Smooth muscle cell (in vitro differentiated cells): Measurements from ENCODE around the gene EGFR. TPM values are rescaled to one million over a fixed set of nuclear protein-coding genes. Genes with fewer than 3 reads are reported as not detected.

Experiments used
- DNase-seq: peaks from one replicate; lab custom pipeline; 2025; ENCODE audit not compliant: unreplicated experiment; lab: John Stamatoyannopoulos, UW
- H2AFZ ChIP-seq: fragments of 200-600 bp; sonication (generic); 2 replicates; pipeline ENCODE4 v1.6.0; 2016; ENCODE audit warnings: antibody characterized with exemption, low read depth, mild to moderate bottlenecking
- H3F3A ChIP-seq: fragments of 200-600 bp; sonication (generic); 2 replicates; pipeline ENCODE4 v1.6.0; 2017; ENCODE audit warnings: antibody characterized with exemption, low read depth
- H3K27ac ChIP-seq: fragments of 200-600 bp; sonication (generic); 2 replicates; pipeline ENCODE4 v1.5.1; 2016; ENCODE audit warnings: low read depth, mild to moderate bottlenecking
- H3K27me3 ChIP-seq: fragments of 200-600 bp; sonication (generic); 2 replicates; pipeline ENCODE4 v1.6.1; 2016; ENCODE audit warnings: low read depth, mild to moderate bottlenecking
- H3K36me3 ChIP-seq: fragments of 200-600 bp; sonication (generic); 2 replicates; pipeline ENCODE4 v1.5.1; 2016; ENCODE audit warnings: low read depth
- H3K4me1 ChIP-seq: fragments of 200-600 bp; sonication (generic); 2 replicates; pipeline ENCODE4 v1.5.1; 2016; ENCODE audit warnings: low read depth
- H3K4me2 ChIP-seq: fragments of 200-600 bp; sonication (generic); 2 replicates; pipeline ENCODE4 v1.6.0; 2016; ENCODE audit warnings: mild to moderate bottlenecking
- H3K4me3 ChIP-seq: fragments of 200-600 bp; sonication (generic); 2 replicates; pipeline ENCODE4 v1.5.1; 2016; ENCODE audit warnings: mild to moderate bottlenecking
- H3K79me2 ChIP-seq: fragments of 200-600 bp; sonication (generic); 2 replicates; pipeline ENCODE4 v1.6.0; 2016; ENCODE audit warnings: low read depth, mild to moderate bottlenecking
- H3K9ac ChIP-seq: fragments of 200-600 bp; sonication (generic); 2 replicates; pipeline ENCODE4 v1.6.0; 2016; ENCODE audit warnings: low read depth
- H3K9me3 ChIP-seq: fragments of 200-600 bp; sonication (generic); replicated peaks from 2 replicates; pipeline ENCODE4 v1.5.1; 2016; ENCODE audit warnings: low read depth
- H4K20me1 ChIP-seq: fragments of 200-600 bp; sonication (generic); 2 replicates; pipeline ENCODE4 v1.6.0; 2016; ENCODE audit warnings: low read depth
- CTCF ChIP-seq: fragments of 200-600 bp; sonication (generic); IDR thresholded peaks from 2 replicates; pipeline ENCODE4 v1.5.1; 2017; ENCODE audit warnings: borderline replicate concordance, mild to moderate bottlenecking, antibody characterized with exemption; ENCODE audit not compliant: insufficient read depth, poor library complexity, severe bottlenecking
- WGBS: methylation state at CpG from one replicate; pipeline ENCODE4 v1.1.7; 2016; ENCODE audit warnings: low lambda C conversion rate; 5-methylcytosine and 5-hydroxymethylcytosine counted together
- polyA plus RNA-seq: library from polyadenylated mRNA; unstranded; fragments of >200 nt; fragmentation: Nextera tagmentation; extraction: Ambion mirVana; gene quantifications from 2 replicates; pipeline ENCODE4 v1.2.1, GENCODE V29; 2016
- total RNA-seq: library from RNA; depleted of rRNA; stranded (reverse); fragments of >200 nt; gene quantifications from 2 replicates; pipeline ENCODE4 v1.2.3, GENCODE V29; 2014

Gene EGFR
- total and polyA plus RNA-seq, 2 experiments from 2014 or later = 9.0 to 31.1 TPM

DNA sequence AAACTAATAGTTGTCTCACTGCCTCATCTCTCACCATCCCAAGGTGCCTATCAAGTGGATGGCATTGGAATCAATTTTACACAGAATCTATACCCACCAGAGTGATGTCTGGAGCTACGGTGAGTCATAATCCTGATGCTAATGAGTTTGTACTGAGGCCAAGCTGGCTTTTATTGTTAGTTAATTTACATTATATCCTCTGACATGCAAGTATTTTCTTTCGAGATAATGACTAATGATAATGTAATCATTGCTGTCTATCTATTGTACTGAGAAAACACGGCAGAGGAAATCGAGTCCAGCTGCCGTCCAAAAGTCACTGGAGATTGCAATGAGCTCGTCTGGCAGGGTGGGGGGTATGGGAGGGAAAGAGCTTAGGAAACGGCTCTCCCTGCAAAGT, 173.9 kb downstream of the EGFR start:
- WGBS = 16% methylated on average over 7 of the region's 7 CpGs
- no peaks in the 10 kb centered on the region for H3K27me3 ChIP-seq
- H3K4me1 ChIP-seq = peaks cover 12% of the 10 kb centered on the region
- H3K4me3 ChIP-seq = no peak overlapping the region
- DNase-seq = no peak
- peak overlapping the region; percentile 44 for H3K27ac ChIP-seq
- H3K9ac ChIP-seq = no peak overlapping the region
- no peaks in the 10 kb centered on the region for H3K79me2 ChIP-seq
- H3K36me3 ChIP-seq = no peaks in the 10 kb centered on the region
- no peak overlapping the region for H2AFZ ChIP-seq
- no peak for TF ChIP-seq CTCF
- no peaks in the 10 kb centered on the region for H4K20me1 ChIP-seq
- no peaks in the 10 kb centered on the region for H3K9me3 ChIP-seq
- peak overlapping the region; percentile 29 for H3K4me2 ChIP-seq
- peaks cover 2% of the 10 kb centered on the region for H3F3A ChIP-seq

DNA sequence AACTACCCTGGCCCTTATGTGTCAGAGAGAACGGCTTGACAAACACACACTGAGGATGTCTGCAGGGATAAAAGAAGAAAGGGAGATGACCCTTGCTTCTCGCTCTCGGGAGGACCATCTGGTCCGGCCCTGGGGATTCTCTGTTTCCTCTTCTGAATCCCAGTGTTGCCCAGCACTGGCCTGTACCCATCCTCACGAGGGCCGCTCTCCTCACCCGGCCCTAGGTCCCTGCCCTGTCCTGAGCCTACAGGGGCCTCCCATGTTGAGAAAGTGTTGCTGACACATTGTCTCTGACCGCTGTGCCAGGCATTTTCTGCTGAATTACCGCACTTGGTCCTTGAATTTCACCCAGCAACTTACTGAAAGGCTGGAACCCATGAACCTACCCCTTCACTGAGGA, 174.4 kb downstream of the EGFR start:
- H3K36me3 ChIP-seq = no peaks in the 10 kb centered on the region
- H3K4me3 ChIP-seq = no peak overlapping the region
- DNase-seq = no peak
- H2AFZ ChIP-seq = no peak overlapping the region
- no peaks in the 10 kb centered on the region for H3K9me3 ChIP-seq
- H3K4me1 ChIP-seq = peaks cover 10% of the 10 kb centered on the region
- peak overlapping the region; percentile 29 for H3K4me2 ChIP-seq
- peak overlapping the region; percentile 43 for H3K27ac ChIP-seq
- no peak overlapping the region for H3K9ac ChIP-seq
- H3K79me2 ChIP-seq = no peaks in the 10 kb centered on the region
- no peaks in the 10 kb centered on the region for H3K27me3 ChIP-seq
- peaks cover 2% of the 10 kb centered on the region for H3F3A ChIP-seq
- no peaks in the 10 kb centered on the region for H4K20me1 ChIP-seq
- TF ChIP-seq CTCF = no peak
- WGBS = 77% methylated on average over 9 of the region's 9 CpGs

DNA sequence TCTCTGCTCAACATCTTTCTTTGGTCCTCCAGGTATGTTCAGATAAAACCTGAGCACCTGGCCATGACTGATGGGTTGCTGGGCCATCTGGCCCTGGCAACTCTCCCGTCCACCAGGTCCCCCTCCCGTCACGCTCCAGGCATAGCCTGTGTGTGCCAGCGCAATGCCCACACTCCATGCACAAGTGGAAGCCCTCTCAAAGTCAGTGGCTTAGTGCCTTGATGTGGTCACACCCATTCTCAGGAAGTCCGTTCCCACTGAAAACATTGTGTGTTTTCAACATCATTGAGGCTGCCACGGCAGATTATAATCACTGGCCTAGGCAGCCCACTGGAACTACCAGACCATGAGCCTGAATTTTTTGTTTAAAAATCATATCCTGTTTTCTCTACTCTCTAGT, 175.7 kb downstream of the EGFR start:
- Histone ChIP-seq H3F3A (peaks cover 6% of the 10 kb centered on the region), H2AFZ (no peak overlapping the region), H3K36me3 (no peaks in the 10 kb centered on the region), H3K4me1 (peaks cover 7% of the 10 kb centered on the region), H3K4me2 (no peak overlapping the region), H3K27me3 (no peaks in the 10 kb centered on the region), H3K4me3 (no peak overlapping the region), H3K9me3 (no peaks in the 10 kb centered on the region), H4K20me1 (no peaks in the 10 kb centered on the region), H3K9ac (no peak overlapping the region), H3K79me2 (no peaks in the 10 kb centered on the region), H3K27ac (no peak overlapping the region)
- WGBS = 96% methylated on average over 6 of the region's 6 CpGs
- no peak for DNase-seq
- TF ChIP-seq CTCF = no peak

GRCh38 chr7:55198634-55199392, 180.0 kb downstream of the EGFR start:
- no peak overlapping the region for H3K4me3 ChIP-seq
- H4K20me1 ChIP-seq = no peaks in the 10 kb centered on the region
- H3K9me3 ChIP-seq = no peaks in the 10 kb centered on the region
- H3K27ac ChIP-seq = peak overlapping the region; percentile 63
- no peaks in the 10 kb centered on the region for H3K4me1 ChIP-seq
- peaks cover 7% of the 10 kb centered on the region for H3F3A ChIP-seq
- no peak overlapping the region for H3K9ac ChIP-seq
- WGBS = 89% methylated on average over 8 of the region's 8 CpGs
- no peak for DNase-seq
- no peak overlapping the region for H3K4me2 ChIP-seq
- H3K36me3 ChIP-seq = no peaks in the 10 kb centered on the region
- H2AFZ ChIP-seq = no peak overlapping the region
- H3K27me3 ChIP-seq = no peaks in the 10 kb centered on the region
- H3K79me2 ChIP-seq = no peaks in the 10 kb centered on the region
- no peak for TF ChIP-seq CTCF
